ENCODE data around the gene TIRAP. TPM values are rescaled to one million over a fixed set of nuclear protein-coding genes. Genes with fewer than 3 reads are reported as not detected.
"Not testable (repeated sequence)": the region's sequence is repeated elsewhere in the genome, so short reads cannot be mapped to it uniquely, and the experiment has no call there.

The TIRAP gene
- total RNA-seq, 1 experiment from 2014 or later = 5.6 TPM

DNA sequence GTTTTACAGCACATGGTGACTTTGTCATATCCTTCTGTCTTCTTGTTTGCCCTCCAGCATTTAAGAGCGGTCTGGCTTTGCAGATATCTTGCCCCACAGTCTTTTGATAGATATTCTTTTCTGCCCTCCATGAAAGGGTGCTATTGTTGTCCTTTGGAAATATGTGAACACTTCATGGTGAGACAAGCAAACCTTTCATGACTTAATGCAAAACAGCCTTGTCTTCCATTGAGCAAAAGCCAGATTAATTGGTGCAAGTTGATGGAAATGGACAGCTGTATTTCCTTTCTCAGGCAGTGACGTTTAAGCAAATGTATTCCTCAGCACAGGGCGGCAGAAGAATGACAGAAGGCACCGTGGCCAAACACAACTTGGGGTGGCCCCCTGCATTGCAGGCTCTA is 25.4 kb downstream of the TIRAP start (continued):
- TF ChIP-seq ATF2 (CRISPR knock-in tag; IDR thresholded peaks at IDR 0.05; ENCODE audit: borderline replicate concordance, low read depth) (no peak), RELA (CRISPR knock-in tag; IDR thresholded peaks at IDR 0.05; ENCODE audit: borderline replicate concordance) (no peak)
- TF ChIP-seq, protein P1, sequence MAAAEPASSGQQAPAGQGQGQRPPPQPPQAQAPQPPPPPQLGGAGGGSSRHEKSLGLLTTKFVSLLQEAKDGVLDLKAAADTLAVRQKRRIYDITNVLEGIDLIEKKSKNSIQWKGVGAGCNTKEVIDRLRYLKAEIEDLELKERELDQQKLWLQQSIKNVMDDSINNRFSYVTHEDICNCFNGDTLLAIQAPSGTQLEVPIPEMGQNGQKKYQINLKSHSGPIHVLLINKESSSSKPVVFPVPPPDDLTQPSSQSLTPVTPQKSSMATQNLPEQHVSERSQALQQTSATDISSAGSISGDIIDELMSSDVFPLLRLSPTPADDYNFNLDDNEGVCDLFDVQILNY (CRISPR knock-in tag; IDR thresholded peaks at IDR 0.05) = no peak

DNA sequence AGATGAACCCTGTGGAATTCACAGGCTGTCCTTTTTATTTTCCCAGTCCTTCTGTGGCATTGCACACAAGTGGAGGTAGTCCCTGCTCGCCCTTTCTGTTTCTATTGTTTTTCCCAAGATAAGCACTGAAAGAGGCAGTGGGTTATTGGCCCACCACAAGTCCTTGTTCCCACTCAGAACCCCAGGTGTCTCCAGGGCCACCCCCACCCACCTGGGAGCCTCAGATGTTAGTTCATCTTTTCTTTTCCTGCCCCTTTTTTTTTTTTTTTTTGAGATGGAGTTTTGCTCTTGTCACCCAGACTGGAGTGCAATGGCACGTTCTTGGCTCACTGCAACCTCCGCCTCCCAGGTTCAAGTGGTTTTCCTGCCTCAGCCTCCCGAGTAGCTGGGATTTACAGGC is 25.9 kb downstream of the TIRAP start:
- H3K27me3 Mint-ChIP-seq (ENCODE audit: low read depth); DNase-seq (ENCODE audit: low spot score); H3K4me3 Mint-ChIP-seq; POLR2A ChIA-PET; H3K27ac Mint-ChIP-seq; ATAC-seq; H3K9me3 Mint-ChIP-seq: not testable (repeated sequence)
- Mint-ChIP-seq H3K36me3 (peaks cover 29% of the 10 kb centered on the region), H3K4me1 (peaks cover 14% of the 10 kb centered on the region)
- CTCF ChIA-PET = interaction anchor here (0.7 to 1.1 kb wide), 2 partner anchors 161 to 172 kb away, joined by 3 to 5 read pairs; no protein-coding TSS in a partner anchor

- CTCF ChIA-PET = interaction anchor here (0.5 to 2.0 kb wide), 48 partner anchors 9 to 324 kb away, joined by 3 to 37 read pairs (median 4); partner anchors contain the start of genes FOXRED1, SRPRA, ST3GAL4 and TIRAP
- Mint-ChIP-seq H3K27me3 (ENCODE audit: low read depth) (no peaks in the 10 kb centered on the region), H3K27ac (no peak overlapping the region), H3K4me3 (no peak overlapping the region), H3K4me1 (0 out of 2 replicates have a peak, but pooled peaks cover 4% of the 10 kb centered on the region), H3K9me3 (peaks cover 5% of the 10 kb centered on the region; the same call in 1 of the 2 replicates), H3K36me3 (peaks cover 37% of the 10 kb centered on the region)
- POLR2A ChIA-PET = interaction anchor here (0.9 kb wide), 1 partner anchor 60 kb away, joined by 3 read pairs; no protein-coding TSS in a partner anchor
- TF ChIP-seq ZNF671 (CRISPR knock-in tag; IDR thresholded peaks at IDR 0.05) = no peak
- no peak for TF ChIP-seq AFF4 (CRISPR knock-in tag; IDR thresholded peaks at IDR 0.05; ENCODE audit: borderline replicate concordance)
- TF ChIP-seq CTCF (IDR thresholded peaks at IDR 0.05) = peak; percentile 56; the same call in 1 of the 2 replicates
- TF ChIP-seq, protein P2, sequence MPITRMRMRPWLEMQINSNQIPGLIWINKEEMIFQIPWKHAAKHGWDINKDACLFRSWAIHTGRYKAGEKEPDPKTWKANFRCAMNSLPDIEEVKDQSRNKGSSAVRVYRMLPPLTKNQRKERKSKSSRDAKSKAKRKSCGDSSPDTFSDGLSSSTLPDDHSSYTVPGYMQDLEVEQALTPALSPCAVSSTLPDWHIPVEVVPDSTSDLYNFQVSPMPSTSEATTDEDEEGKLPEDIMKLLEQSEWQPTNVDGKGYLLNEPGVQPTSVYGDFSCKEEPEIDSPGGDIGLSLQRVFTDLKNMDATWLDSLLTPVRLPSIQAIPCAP (CRISPR knock-in tag; IDR thresholded peaks at IDR 0.05) = no peak
- TF ChIP-seq MXD4 (CRISPR knock-in tag; IDR thresholded peaks at IDR 0.05; ENCODE audit: borderline replicate concordance) = no peak
- no peak for TF ChIP-seq ZBTB21 (CRISPR knock-in tag; IDR thresholded peaks at IDR 0.05; ENCODE audit: borderline replicate concordance)
- no peak for TF ChIP-seq GRHL2 (CRISPR knock-in tag; IDR thresholded peaks at IDR 0.05; ENCODE audit: insufficient replicate concordance, severe bottlenecking)
- TF ChIP-seq USF1 (CRISPR knock-in tag; IDR thresholded peaks at IDR 0.05) = no peak
- TF ChIP-seq, protein P3, sequence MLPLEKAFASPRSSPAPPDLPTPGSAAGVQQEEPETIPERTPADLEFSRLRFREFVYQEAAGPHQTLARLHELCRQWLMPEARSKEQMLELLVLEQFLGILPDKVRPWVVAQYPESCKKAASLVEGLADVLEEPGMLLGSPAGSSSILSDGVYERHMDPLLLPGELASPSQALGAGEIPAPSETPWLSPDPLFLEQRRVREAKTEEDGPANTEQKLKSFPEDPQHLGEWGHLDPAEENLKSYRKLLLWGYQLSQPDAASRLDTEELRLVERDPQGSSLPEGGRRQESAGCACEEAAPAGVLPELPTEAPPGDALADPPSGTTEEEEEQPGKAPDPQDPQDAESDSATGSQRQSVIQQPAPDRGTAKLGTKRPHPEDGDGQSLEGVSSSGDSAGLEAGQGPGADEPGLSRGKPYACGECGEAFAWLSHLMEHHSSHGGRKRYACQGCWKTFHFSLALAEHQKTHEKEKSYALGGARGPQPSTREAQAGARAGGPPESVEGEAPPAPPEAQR (CRISPR knock-in tag; IDR thresholded peaks at IDR 0.05) = no peak
- TF ChIP-seq STAT6 (CRISPR knock-in tag; conservative IDR thresholded peaks at IDR 0.05; ENCODE audit: low read depth) = no peak
- no peak for TF ChIP-seq SMAD4 (CRISPR knock-in tag; IDR thresholded peaks at IDR 0.05)
- peak; percentile 97 for TF ChIP-seq ZNF121 (CRISPR knock-in tag; IDR thresholded peaks at IDR 0.05)
- DNase-seq (ENCODE audit: low spot score) = peak; percentile 82
- ATAC-seq = peak; percentile 95
Measured at GRCh38 chr11:126310200-126310991, 27.5 kb downstream of the TIRAP start.

Measured in WTC11 (cell line).